NB4 (cell line): ENCODE results near the gene INTS6.

Source experiments
- DNase-seq: peaks from one replicate; pipeline ENCODE4 v3.0.0; 2010; ENCODE audit warnings: low read depth
- H3K4me3 ChIP-seq: one replicate; pipeline ENCODE4 v1.5.1; 2011; ENCODE audit warnings: mild to moderate bottlenecking, low read depth, low read length, moderate library complexity
- CTCF ChIP-seq: IDR thresholded peaks from one replicate; pipeline ENCODE4 v1.5.1; 2012; ENCODE audit warnings: low read depth, low read length
- MYC ChIP-seq: IDR thresholded peaks from 2 replicates; pipeline ENCODE4 v1.6.1; 2011; ENCODE audit warnings: low read depth, low read length
- POLR2A ChIP-seq: IDR thresholded peaks from 2 replicates; pipeline ENCODE4 v1.6.1; 2011; ENCODE audit warnings: mild to moderate bottlenecking; ENCODE audit not compliant: insufficient read length; ENCODE audit errors: extremely low read depth
- TF ChIP-seq, protein P1 (sequence below): IDR thresholded peaks from 2 replicates; pipeline ENCODE4 v1.6.1; 2011; ENCODE audit warnings: low read depth, low read length

INTS6 gene

DNA sequence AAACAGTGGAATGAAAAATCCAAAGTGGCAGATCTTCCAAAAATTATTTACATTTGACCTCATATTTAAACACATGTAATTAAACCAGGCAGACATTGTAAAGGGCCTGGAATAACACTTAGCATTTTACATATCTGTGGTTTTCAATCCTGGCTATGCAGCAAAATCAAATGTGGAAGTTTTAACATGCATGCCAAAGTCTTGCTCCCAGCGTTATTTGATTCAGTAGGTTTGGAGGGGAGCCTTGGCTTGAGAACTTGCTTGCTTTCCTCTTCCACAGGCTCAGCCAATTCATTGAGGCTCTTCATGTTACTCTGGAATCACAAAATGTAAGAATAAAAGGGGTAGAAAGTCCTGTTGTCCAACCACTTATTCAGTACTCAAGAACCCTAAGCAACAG, 42.5 kb upstream of the INTS6 start:
- no peak for DNase-seq
- TF ChIP-seq POLR2A (no peak), MYC (no peak), CTCF (no peak)
- TF ChIP-seq, protein P1, sequence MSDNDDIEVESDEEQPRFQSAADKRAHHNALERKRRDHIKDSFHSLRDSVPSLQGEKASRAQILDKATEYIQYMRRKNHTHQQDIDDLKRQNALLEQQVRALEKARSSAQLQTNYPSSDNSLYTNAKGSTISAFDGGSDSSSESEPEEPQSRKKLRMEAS = no peak
- no peak overlapping the region for H3K4me3 ChIP-seq

- no peak overlapping the region for H3K4me3 ChIP-seq
- TF ChIP-seq CTCF = no peak
- TF ChIP-seq POLR2A = no peak
- TF ChIP-seq, protein P1 = no peak
- TF ChIP-seq MYC = no peak
- DNase-seq = no peak
Observed at GRCh38 chr13:51494156-51494555, 41.3 kb upstream of the INTS6 start.

- DNase-seq = no peak
- TF ChIP-seq CTCF (no peak), POLR2A (no peak), MYC (no peak)
- TF ChIP-seq, protein P1 = no peak
- H3K4me3 ChIP-seq = no peak overlapping the region
Observed at GRCh38 chr13:51488212-51488611, 35.4 kb upstream of the INTS6 start.

DNA sequence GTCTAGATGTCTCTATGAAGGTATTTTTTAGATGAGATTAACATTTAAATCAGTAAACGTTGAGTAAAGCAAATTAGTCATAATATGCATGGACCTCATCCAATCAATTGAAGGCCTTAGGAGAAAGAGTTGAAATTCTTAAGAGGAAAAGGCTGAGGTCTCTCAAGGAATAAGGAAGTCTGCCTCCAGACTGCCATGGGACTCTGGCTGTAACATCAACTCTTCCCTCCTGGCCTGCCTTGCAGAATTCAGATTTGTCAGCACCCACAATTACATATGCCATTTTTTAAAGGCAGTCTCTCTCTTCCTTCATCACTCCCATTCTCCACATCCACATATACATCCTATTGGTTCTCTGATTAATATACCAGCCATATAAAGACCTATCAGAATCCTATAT, 28.8 kb upstream of the INTS6 start:
- H3K4me3 ChIP-seq = no peak overlapping the region
- DNase-seq = no peak
- TF ChIP-seq CTCF = no peak
- no peak for TF ChIP-seq MYC
- no peak for TF ChIP-seq POLR2A
- TF ChIP-seq, protein P1 = no peak

DNA sequence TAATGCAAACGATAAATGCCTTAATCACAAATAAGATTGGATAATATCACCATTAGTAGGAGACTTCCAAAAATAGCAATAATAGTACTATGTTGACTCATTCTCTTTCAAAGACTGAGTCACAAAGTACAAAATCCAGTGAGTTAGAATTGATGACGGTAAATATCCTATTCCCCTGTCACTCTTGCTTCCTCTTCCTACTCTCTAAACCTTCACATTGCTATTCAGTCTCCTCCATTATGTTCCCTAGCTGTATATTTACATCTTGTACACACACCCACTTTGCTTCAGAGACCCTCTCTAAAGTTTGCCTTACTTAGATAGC, 26.3 kb upstream of the INTS6 start:
- no peak for DNase-seq
- TF ChIP-seq CTCF = no peak
- no peak for TF ChIP-seq MYC
- TF ChIP-seq, protein P1 = no peak
- no peak for TF ChIP-seq POLR2A
- H3K4me3 ChIP-seq = no peak overlapping the region

GRCh38 chr13:51478418-51479198, 25.8 kb upstream of the INTS6 start:
- no peak for TF ChIP-seq POLR2A
- TF ChIP-seq, protein P1 = no peak
- no peak for TF ChIP-seq MYC
- no peak for TF ChIP-seq CTCF
- DNase-seq = no peak
- H3K4me3 ChIP-seq = no peak overlapping the region
